Cardiac fibroblast (primary cell): ENCODE results near the gene TUBA4B.

Experiments used
- DNase-seq, 2 donors: peaks; one replicate each; pipeline versions ENCODE4 v3.0.0 to v3.0.0-alpha.2; 2010; ENCODE audit warnings: low read depth in 2 of 2
- H3K4me3 ChIP-seq, 2 donors: replicated peaks in 1 of 2; 1 replicate in 1 of 2; 2 replicates in 1 of 2; pipeline ENCODE4 v1.5.1; 2011; ENCODE audit warnings: low read depth in 2 of 2, low read length in 2 of 2, mild to moderate bottlenecking in 2 of 2, moderate library complexity in 1 of 2
- TF ChIP-seq, protein P1 (sequence below): IDR thresholded peaks from one replicate; pipeline ENCODE4 v1.5.1; 2011; ENCODE audit warnings: low read depth, mild to moderate bottlenecking, low read length, inconsistent platforms

The TUBA4B gene

GRCh38 chr2:219298759-219299371 is 45.8 kb downstream of the TUBA4B start:
- no peak overlapping the region for H3K4me3 ChIP-seq
- TF ChIP-seq, protein P1, sequence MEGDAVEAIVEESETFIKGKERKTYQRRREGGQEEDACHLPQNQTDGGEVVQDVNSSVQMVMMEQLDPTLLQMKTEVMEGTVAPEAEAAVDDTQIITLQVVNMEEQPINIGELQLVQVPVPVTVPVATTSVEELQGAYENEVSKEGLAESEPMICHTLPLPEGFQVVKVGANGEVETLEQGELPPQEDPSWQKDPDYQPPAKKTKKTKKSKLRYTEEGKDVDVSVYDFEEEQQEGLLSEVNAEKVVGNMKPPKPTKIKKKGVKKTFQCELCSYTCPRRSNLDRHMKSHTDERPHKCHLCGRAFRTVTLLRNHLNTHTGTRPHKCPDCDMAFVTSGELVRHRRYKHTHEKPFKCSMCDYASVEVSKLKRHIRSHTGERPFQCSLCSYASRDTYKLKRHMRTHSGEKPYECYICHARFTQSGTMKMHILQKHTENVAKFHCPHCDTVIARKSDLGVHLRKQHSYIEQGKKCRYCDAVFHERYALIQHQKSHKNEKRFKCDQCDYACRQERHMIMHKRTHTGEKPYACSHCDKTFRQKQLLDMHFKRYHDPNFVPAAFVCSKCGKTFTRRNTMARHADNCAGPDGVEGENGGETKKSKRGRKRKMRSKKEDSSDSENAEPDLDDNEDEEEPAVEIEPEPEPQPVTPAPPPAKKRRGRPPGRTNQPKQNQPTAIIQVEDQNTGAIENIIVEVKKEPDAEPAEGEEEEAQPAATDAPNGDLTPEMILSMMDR, result peak; percentile 99
- DNase-seq, result peak; percentile 84 to 86

DNA sequence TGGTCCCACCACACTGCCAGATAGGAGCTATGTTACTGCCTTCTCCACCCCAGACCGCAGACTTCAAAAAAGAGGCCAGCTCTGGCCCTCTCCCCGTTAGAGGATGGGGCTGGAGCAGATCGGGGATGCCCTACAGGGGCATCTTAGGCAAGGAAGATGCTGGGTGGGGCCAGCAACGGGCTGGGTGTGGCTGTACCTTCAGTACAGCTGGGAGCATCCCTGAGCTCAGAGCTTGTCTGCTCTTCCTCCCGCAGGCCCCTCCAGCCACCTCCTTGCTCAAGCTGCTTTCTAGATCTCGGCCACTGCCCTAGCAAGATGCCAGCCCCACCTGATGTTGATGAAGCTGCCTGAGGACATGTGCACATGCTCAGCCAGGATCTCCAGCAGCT is 46.3 kb downstream of the TUBA4B start:
- no peak for DNase-seq
- TF ChIP-seq, protein P1, result no peak
- H3K4me3 ChIP-seq, result no peak overlapping the region

- no peak overlapping the region for H3K4me3 ChIP-seq
- no peak for DNase-seq
- TF ChIP-seq, protein P1, result no peak
Observed at GRCh38 chr2:219300022-219300421, 47.0 kb downstream of the TUBA4B start.

GRCh38 chr2:219302412-219302968 is 49.4 kb downstream of the TUBA4B start:
- TF ChIP-seq, protein P1, result no peak
- no peak for DNase-seq

GRCh38 chr2:219304223-219304622 is 51.2 kb downstream of the TUBA4B start:
- TF ChIP-seq, protein P1, result no peak
- no peak for DNase-seq
- H3K4me3 ChIP-seq, result no peak overlapping the region

More at GRCh38 chr2:219302412-219302968, 49.4 kb downstream of the TUBA4B start:
- no peak overlapping the region for H3K4me3 ChIP-seq

GRCh38 chr2:219306047-219306446 is 53.0 kb downstream of the TUBA4B start:
- no peak for DNase-seq
- H3K4me3 ChIP-seq, result no peak overlapping the region
- TF ChIP-seq, protein P1, result no peak
